ENCODE results near the gene TDRD9.

Gene TDRD9

GRCh38 chr14:104030958-104031357 lies 102.7 kb downstream of the TDRD9 start:
- H3K4me1 Mint-ChIP-seq = no peaks in the 10 kb centered on the region
- DNase-seq (ENCODE audit: low spot score in 2 of 2) (no peak), ATAC-seq (ENCODE audit: low read depth) (no peak)
- no peaks in the 10 kb centered on the region for H3K9me3 Mint-ChIP-seq
- H3K27ac Mint-ChIP-seq = no peak overlapping the region
- H3K36me3 Mint-ChIP-seq = no peaks in the 10 kb centered on the region
- no peak overlapping the region for H3K4me3 Mint-ChIP-seq
- H3K27me3 Mint-ChIP-seq = peaks cover 9% of the 10 kb centered on the region

GRCh38 chr14:104031384-104031783 lies 103.1 kb downstream of the TDRD9 start:
- ATAC-seq (ENCODE audit: low read depth) (no peak), DNase-seq (ENCODE audit: low spot score in 2 of 2) (no peak)
- Mint-ChIP-seq H3K36me3 (no peaks in the 10 kb centered on the region), H3K4me3 (no peak overlapping the region), H3K9me3 (no peaks in the 10 kb centered on the region), H3K27ac (no peak overlapping the region), H3K4me1 (no peaks in the 10 kb centered on the region), H3K27me3 (peaks cover 9% of the 10 kb centered on the region)

- H3K4me1 Mint-ChIP-seq = no peaks in the 10 kb centered on the region
- H3K27ac Mint-ChIP-seq = no peak overlapping the region
- no peaks in the 10 kb centered on the region for H3K36me3 Mint-ChIP-seq
- peaks cover 16% of the 10 kb centered on the region for H3K27me3 Mint-ChIP-seq
- H3K9me3 Mint-ChIP-seq = no peaks in the 10 kb centered on the region
- DNase-seq (ENCODE audit: low spot score in 2 of 2) (no peak), ATAC-seq (ENCODE audit: low read depth) (no peak)
- no peak overlapping the region for H3K4me3 Mint-ChIP-seq
Measured at GRCh38 chr14:104034976-104035699, 106.9 kb downstream of the TDRD9 start.

- Mint-ChIP-seq H3K27me3 (peaks cover 16% of the 10 kb centered on the region), H3K27ac (no peak overlapping the region), H3K4me1 (no peaks in the 10 kb centered on the region), H3K4me3 (no peak overlapping the region), H3K36me3 (no peaks in the 10 kb centered on the region), H3K9me3 (no peaks in the 10 kb centered on the region)
- ATAC-seq (ENCODE audit: low read depth) = no peak
- no peak for DNase-seq (ENCODE audit: low spot score in 2 of 2)
Measured at GRCh38 chr14:104036212-104036611, 108.0 kb downstream of the TDRD9 start.

GRCh38 chr14:104037074-104037473 lies 108.8 kb downstream of the TDRD9 start:
- Mint-ChIP-seq H3K9me3 (no peaks in the 10 kb centered on the region), H3K27ac (no peak overlapping the region), H3K36me3 (no peaks in the 10 kb centered on the region), H3K4me1 (no peaks in the 10 kb centered on the region), H3K4me3 (no peak overlapping the region), H3K27me3 (peaks cover 16% of the 10 kb centered on the region)
- ATAC-seq (ENCODE audit: low read depth) (no peak), DNase-seq (ENCODE audit: low spot score in 2 of 2) (no peak)

- ATAC-seq (ENCODE audit: low read depth) (no peak), DNase-seq (ENCODE audit: low spot score in 2 of 2) (no peak)
- H3K9me3 Mint-ChIP-seq = no peaks in the 10 kb centered on the region
- H3K4me3 Mint-ChIP-seq = no peak overlapping the region
- H3K27me3 Mint-ChIP-seq = peaks cover 13% of the 10 kb centered on the region
- H3K27ac Mint-ChIP-seq = no peak overlapping the region
- no peaks in the 10 kb centered on the region for H3K4me1 Mint-ChIP-seq
- no peaks in the 10 kb centered on the region for H3K36me3 Mint-ChIP-seq
Measured at GRCh38 chr14:104037903-104038302, 109.6 kb downstream of the TDRD9 start.

- Mint-ChIP-seq H3K9me3 (no peaks in the 10 kb centered on the region), H3K27ac (no peak overlapping the region), H3K4me3 (no peak overlapping the region), H3K27me3 (peaks cover 9% of the 10 kb centered on the region), H3K36me3 (no peaks in the 10 kb centered on the region), H3K4me1 (no peaks in the 10 kb centered on the region)
- no peak for DNase-seq (ENCODE audit: low spot score in 2 of 2)
- ATAC-seq (ENCODE audit: low read depth) = no peak
Measured at GRCh38 chr14:104039214-104039613, 111.0 kb downstream of the TDRD9 start.

GRCh38 chr14:104040539-104040938 lies 112.3 kb downstream of the TDRD9 start:
- no peak for ATAC-seq (ENCODE audit: low read depth)
- no peak overlapping the region for H3K4me3 Mint-ChIP-seq

GRCh38 chr14:104041430-104042104 lies 113.3 kb downstream of the TDRD9 start:
- Mint-ChIP-seq H3K36me3 (no peaks in the 10 kb centered on the region), H3K4me3 (no peak overlapping the region), H3K9me3 (no peaks in the 10 kb centered on the region), H3K27ac (no peak overlapping the region), H3K4me1 (no peaks in the 10 kb centered on the region), H3K27me3 (peaks cover 7% of the 10 kb centered on the region)
- DNase-seq (ENCODE audit: low spot score in 2 of 2) = no peak
- ATAC-seq (ENCODE audit: low read depth) = no peak

More at GRCh38 chr14:104040539-104040938, 112.3 kb downstream of the TDRD9 start:
- peaks cover 7% of the 10 kb centered on the region for H3K27me3 Mint-ChIP-seq
- no peak for DNase-seq (ENCODE audit: low spot score in 2 of 2)
- no peak overlapping the region for H3K27ac Mint-ChIP-seq
- H3K9me3 Mint-ChIP-seq = no peaks in the 10 kb centered on the region
- H3K4me1 Mint-ChIP-seq = no peaks in the 10 kb centered on the region
- H3K36me3 Mint-ChIP-seq = no peaks in the 10 kb centered on the region

GRCh38 chr14:104044016-104044415 lies 115.8 kb downstream of the TDRD9 start:
- H3K4me1 Mint-ChIP-seq = no peaks in the 10 kb centered on the region
- ATAC-seq (ENCODE audit: low read depth) (no peak), DNase-seq (ENCODE audit: low spot score in 2 of 2) (no peak)
- H3K27ac Mint-ChIP-seq = no peak overlapping the region
- no peak overlapping the region for H3K4me3 Mint-ChIP-seq
- H3K36me3 Mint-ChIP-seq = no peaks in the 10 kb centered on the region
- H3K27me3 Mint-ChIP-seq = peaks cover 6% of the 10 kb centered on the region
- no peaks in the 10 kb centered on the region for H3K9me3 Mint-ChIP-seq

GRCh38 chr14:104047761-104048160 lies 119.5 kb downstream of the TDRD9 start:
- H3K27me3 Mint-ChIP-seq = peaks cover 13% of the 10 kb centered on the region
- H3K4me3 Mint-ChIP-seq = no peak overlapping the region
- no peak for DNase-seq (ENCODE audit: low spot score in 2 of 2)
- no peaks in the 10 kb centered on the region for H3K4me1 Mint-ChIP-seq
- H3K36me3 Mint-ChIP-seq = no peaks in the 10 kb centered on the region
- H3K27ac Mint-ChIP-seq = no peak overlapping the region
- ATAC-seq (ENCODE audit: low read depth) = no peak
- no peaks in the 10 kb centered on the region for H3K9me3 Mint-ChIP-seq

GRCh38 chr14:104048758-104049507 lies 120.7 kb downstream of the TDRD9 start:
- DNase-seq (ENCODE audit: low spot score in 2 of 2) = no peak
- Mint-ChIP-seq H3K4me1 (no peaks in the 10 kb centered on the region), H3K27ac (no peak overlapping the region), H3K36me3 (no peaks in the 10 kb centered on the region), H3K4me3 (no peak overlapping the region), H3K9me3 (no peaks in the 10 kb centered on the region), H3K27me3 (peaks cover 15% of the 10 kb centered on the region)
- ATAC-seq (ENCODE audit: low read depth) = no peak

GRCh38 chr14:104049576-104050240 lies 121.5 kb downstream of the TDRD9 start:
- Mint-ChIP-seq H3K27ac (no peak overlapping the region), H3K9me3 (no peaks in the 10 kb centered on the region), H3K4me1 (no peaks in the 10 kb centered on the region), H3K4me3 (no peak overlapping the region), H3K27me3 (peaks cover 15% of the 10 kb centered on the region), H3K36me3 (no peaks in the 10 kb centered on the region)
- ATAC-seq (ENCODE audit: low read depth) (no peak), DNase-seq (ENCODE audit: low spot score in 2 of 2) (no peak)

Measured in memory B cell (primary cell).